HUES6 (cell line): ENCODE data around the gene ROBO2.

Experiments used
- H3K27ac ChIP-seq: 2 replicates; pipeline ENCODE4 v1.7.0; 2013; ENCODE audit warnings: low read depth, mild to moderate bottlenecking, low read length, inconsistent platforms
- H3K27me3 ChIP-seq: 2 replicates; pipeline ENCODE4 v1.6.1; 2013; ENCODE audit warnings: low read length; ENCODE audit not compliant: control insufficient read depth, insufficient read depth
- H3K36me3 ChIP-seq: 2 replicates; pipeline ENCODE4 v1.6.1; 2013; ENCODE audit warnings: low read length; ENCODE audit not compliant: control insufficient read depth, insufficient read depth
- H3K4me1 ChIP-seq: 2 replicates; pipeline ENCODE4 v1.6.1; 2013; ENCODE audit warnings: low read length; ENCODE audit not compliant: control insufficient read depth, insufficient read depth
- H3K4me3 ChIP-seq: 2 replicates; pipeline ENCODE4 v1.5.1; 2013; ENCODE audit warnings: low read depth, low read length
- H3K9ac ChIP-seq: one replicate; pipeline ENCODE4 v1.6.1; 2013; ENCODE audit warnings: mild to moderate bottlenecking, low read length
- H3K9me3 ChIP-seq: 2 replicates; pipeline ENCODE4 v1.6.1; 2013; ENCODE audit warnings: low read depth, low read length; ENCODE audit not compliant: control insufficient read depth, insufficient read depth

Gene ROBO2

DNA sequence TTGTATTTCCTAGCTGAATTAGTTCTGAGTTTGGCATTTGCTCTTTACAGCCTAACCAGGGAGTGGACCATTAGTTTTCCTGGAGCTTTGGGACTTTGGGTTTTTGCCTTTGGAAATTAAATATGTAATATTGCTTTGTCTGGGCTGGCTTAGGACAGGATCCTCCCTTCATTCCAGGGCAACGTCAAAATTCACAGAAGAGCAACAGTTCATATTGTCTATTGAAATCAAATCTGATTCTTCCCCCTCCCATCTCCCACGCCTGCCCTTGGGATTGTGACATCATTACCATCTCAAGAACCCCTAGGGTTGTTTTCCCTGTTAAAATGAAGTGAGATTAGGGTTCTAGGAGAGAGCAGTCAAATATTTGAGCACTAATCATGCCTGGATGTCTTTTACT, 194.1 kb downstream of the ROBO2 start:
- Histone ChIP-seq H3K9me3 (no peaks in the 10 kb centered on the region), H3K4me1 (no peaks in the 10 kb centered on the region; the same call in 1 of the 2 replicates), H3K9ac (no peak overlapping the region), H3K27ac (no peak overlapping the region), H3K36me3 (no peaks in the 10 kb centered on the region), H3K27me3 (no peaks in the 10 kb centered on the region), H3K4me3 (no peak overlapping the region)

DNA sequence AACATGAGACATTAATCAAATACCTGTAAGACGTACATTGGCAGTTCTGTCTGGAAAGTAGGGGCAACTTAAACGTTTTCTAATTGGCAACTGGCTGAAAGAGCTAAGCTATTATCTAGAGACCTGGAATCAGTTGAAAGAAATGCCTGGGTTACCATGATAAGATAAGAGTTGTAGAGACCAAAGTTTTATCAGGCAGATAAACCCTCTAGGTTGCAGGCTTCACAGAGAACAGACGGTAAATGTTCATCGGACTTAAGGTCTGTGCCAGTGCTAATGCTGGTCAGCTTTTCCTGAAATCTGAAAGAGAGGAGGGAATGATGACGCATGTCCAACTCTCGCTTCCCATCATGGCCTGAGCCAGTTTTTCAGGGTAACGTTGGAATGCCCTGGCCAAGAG, 196.2 kb downstream of the ROBO2 start:
- H3K27ac ChIP-seq, result no peak overlapping the region
- no peaks in the 10 kb centered on the region; the same call in 1 of the 2 replicates for H3K4me1 ChIP-seq
- H3K4me3 ChIP-seq, result no peak overlapping the region
- no peaks in the 10 kb centered on the region for H3K27me3 ChIP-seq
- H3K9ac ChIP-seq, result no peak overlapping the region
- H3K36me3 ChIP-seq, result no peaks in the 10 kb centered on the region
- H3K9me3 ChIP-seq, result peaks cover 13% of the 10 kb centered on the region; the same call in 1 of the 2 replicates

DNA sequence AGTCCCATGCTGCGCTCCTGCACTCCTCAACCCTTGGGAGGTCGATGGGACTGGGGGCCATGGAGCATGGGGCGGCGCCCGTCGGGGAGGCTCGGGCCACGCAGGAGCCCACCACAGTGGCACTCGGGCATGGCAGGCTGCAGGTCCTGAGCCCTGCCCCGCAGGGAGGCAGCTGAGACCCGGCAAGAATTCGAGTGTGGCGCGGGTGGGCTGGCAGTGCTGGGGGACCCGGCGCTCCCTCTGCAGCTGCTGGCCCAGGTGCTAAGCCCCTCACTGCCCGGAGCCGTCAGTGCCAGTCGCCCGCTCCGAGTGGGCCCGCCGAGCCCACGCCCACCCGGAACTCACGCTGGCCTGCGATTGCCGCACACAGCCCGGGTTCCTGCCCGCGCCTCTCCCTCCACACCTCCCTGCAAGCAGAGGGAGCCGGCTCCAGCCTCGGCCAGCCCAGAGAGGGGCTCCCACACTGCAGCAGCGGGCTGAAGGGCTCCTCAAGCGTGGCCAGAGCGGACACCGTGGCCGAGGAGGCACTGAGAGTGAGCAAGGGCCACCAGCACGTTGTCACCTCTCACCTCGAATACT, 200.3 kb downstream of the ROBO2 start:
- Histone ChIP-seq H3K4me1 (no peaks in the 10 kb centered on the region; the same call in 1 of the 2 replicates), H3K4me3 (no peak overlapping the region), H3K27me3 (no peaks in the 10 kb centered on the region), H3K27ac (no peak overlapping the region), H3K9me3 (peaks cover 13% of the 10 kb centered on the region; the same call in 1 of the 2 replicates), H3K9ac (no peak overlapping the region), H3K36me3 (no peaks in the 10 kb centered on the region)

DNA sequence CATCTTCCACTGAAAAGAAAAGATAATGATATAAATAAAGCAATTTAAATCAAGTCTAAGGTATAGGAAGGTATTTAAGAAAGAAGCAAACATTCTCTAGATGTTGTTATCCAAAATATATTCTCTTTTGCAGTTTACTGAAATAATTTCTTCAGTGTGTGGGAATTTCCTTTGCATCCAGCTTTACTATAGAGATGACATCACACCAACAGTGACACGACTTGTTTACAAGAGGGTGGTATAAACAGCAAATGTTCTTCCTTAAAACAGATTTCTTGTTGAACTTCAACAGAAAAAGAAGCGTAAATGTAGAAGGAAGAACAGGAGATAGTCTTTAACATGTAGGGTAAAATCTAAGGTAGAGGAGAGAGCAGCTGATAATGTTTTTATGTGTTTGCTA, 202.5 kb downstream of the ROBO2 start:
- H3K4me3 ChIP-seq, result no peak overlapping the region
- no peaks in the 10 kb centered on the region for H3K27me3 ChIP-seq
- no peak overlapping the region for H3K27ac ChIP-seq
- H3K9me3 ChIP-seq, result peaks cover 13% of the 10 kb centered on the region; the same call in 1 of the 2 replicates
- H3K36me3 ChIP-seq, result no peaks in the 10 kb centered on the region
- H3K9ac ChIP-seq, result no peak overlapping the region
- H3K4me1 ChIP-seq, result no peaks in the 10 kb centered on the region

DNA sequence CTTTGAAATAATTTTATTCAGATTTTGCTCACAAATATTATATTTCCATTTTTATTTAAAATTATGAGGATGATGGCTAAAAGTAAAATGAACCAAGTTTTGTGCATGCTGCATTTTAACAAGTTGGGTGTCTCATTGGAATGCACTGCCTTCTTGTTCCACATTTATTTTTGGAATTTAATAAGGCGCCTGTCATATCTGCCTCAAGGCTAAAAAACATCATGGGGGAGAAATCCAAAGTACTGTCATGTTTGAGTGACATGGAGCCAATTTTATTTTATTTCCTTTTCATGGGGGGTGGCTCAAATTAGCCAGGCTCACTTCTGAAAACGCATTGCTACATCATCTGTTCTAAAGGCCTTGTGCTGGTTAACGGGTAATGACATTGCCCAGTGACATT, 205.1 kb downstream of the ROBO2 start:
- H3K9me3 ChIP-seq, result peaks cover 7% of the 10 kb centered on the region; the same call in 1 of the 2 replicates
- H3K4me1 ChIP-seq, result no peaks in the 10 kb centered on the region
- no peaks in the 10 kb centered on the region for H3K27me3 ChIP-seq
- H3K9ac ChIP-seq, result no peak overlapping the region
- H3K27ac ChIP-seq, result no peak overlapping the region
- no peak overlapping the region for H3K4me3 ChIP-seq
- H3K36me3 ChIP-seq, result no peaks in the 10 kb centered on the region

DNA sequence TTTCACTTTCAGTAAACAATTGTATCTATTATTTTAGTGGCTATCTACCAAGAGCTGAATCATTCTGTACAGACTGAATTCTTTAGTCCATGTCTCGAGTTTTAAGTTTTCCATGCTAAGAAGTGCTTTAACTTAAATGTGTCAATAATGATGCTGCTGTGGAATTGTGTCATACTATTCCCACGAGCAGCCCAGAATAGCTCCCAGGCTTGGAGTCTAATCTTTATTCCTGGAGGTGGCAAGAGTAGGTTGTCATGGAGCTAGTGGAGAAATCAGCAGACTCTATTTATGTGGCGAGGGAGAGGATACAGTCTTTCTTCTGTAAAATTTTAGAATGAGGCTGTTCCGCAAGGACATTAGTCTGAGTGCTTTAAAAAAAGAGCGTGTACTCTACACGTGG, 207.2 kb downstream of the ROBO2 start:
- Histone ChIP-seq H3K27me3 (no peaks in the 10 kb centered on the region), H3K4me1 (no peaks in the 10 kb centered on the region), H3K9ac (no peak overlapping the region), H3K9me3 (no peaks in the 10 kb centered on the region), H3K27ac (no peak overlapping the region), H3K36me3 (no peaks in the 10 kb centered on the region), H3K4me3 (no peak overlapping the region)

DNA sequence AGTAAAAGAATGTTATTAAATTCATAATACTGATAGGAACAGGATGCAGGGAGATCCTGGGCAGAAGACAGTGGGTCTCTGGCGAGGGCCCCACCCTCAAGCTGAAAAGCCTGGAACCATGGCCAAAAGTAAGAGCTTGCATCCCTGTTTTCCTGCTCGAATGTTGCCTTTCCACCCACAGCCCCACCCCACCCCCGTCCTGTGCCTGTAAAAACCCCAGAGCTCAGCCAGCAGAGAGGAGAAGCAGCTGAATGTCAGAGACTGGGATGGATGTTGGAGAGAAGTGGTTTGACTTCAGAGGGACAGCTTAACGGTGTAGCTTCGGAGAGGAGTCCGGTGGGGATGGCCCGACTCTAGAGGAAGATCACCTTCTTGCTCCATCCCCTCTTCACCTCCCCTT, 207.9 kb downstream of the ROBO2 start:
- Histone ChIP-seq H3K36me3 (no peaks in the 10 kb centered on the region), H3K27ac (no peak overlapping the region), H3K4me3 (no peak overlapping the region), H3K9ac (no peak overlapping the region), H3K9me3 (no peaks in the 10 kb centered on the region), H3K4me1 (no peaks in the 10 kb centered on the region), H3K27me3 (no peaks in the 10 kb centered on the region)

DNA sequence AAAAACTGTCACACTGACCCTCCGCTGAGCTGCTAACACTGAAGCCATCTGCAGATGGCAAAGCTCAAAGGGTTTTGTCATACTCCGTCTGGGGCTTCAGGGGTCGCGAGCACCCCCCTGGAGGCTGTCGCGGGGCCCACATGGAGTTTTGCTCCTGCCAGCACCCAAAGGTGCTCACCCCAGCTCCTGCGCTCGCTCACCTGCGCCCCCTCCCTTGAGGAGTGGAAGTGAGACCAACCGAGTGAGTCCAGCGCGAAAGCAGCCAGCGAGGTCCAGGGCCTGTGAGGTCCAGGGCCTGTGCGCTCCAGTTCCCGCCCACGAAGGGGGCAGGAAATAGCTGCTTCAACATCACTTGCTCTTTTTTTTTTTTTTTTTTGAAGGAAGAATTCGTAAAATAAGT, 208.5 kb downstream of the ROBO2 start:
- H3K9ac ChIP-seq, result no peak overlapping the region
- no peaks in the 10 kb centered on the region for H3K27me3 ChIP-seq
- no peak overlapping the region for H3K4me3 ChIP-seq
- H3K36me3 ChIP-seq, result no peaks in the 10 kb centered on the region
- no peaks in the 10 kb centered on the region for H3K4me1 ChIP-seq
- no peaks in the 10 kb centered on the region for H3K9me3 ChIP-seq
- H3K27ac ChIP-seq, result no peak overlapping the region

DNA sequence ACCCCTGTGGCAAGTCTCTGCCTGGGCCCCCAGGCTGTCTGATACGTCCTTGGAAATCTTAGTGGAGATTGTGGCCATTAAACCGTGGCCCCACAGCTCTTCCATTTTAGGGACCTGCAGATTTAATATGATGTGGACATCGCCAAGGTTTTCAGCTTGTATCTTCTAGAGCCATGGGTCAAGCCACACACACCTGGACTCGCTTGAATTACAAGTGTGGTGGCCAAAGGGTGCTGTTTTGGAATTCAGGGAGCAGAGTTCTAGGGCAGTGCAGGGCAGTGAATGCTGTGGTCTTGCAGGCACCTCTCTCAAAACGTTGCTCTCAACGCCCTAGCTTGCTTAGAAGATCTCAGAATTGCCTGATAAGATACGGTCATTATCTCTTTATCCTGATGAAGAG, 211.2 kb downstream of the ROBO2 start:
- Histone ChIP-seq H3K36me3 (no peaks in the 10 kb centered on the region), H3K9me3 (no peaks in the 10 kb centered on the region), H3K4me3 (no peak overlapping the region), H3K27me3 (no peaks in the 10 kb centered on the region), H3K9ac (no peak overlapping the region), H3K4me1 (no peaks in the 10 kb centered on the region), H3K27ac (no peak overlapping the region)

DNA sequence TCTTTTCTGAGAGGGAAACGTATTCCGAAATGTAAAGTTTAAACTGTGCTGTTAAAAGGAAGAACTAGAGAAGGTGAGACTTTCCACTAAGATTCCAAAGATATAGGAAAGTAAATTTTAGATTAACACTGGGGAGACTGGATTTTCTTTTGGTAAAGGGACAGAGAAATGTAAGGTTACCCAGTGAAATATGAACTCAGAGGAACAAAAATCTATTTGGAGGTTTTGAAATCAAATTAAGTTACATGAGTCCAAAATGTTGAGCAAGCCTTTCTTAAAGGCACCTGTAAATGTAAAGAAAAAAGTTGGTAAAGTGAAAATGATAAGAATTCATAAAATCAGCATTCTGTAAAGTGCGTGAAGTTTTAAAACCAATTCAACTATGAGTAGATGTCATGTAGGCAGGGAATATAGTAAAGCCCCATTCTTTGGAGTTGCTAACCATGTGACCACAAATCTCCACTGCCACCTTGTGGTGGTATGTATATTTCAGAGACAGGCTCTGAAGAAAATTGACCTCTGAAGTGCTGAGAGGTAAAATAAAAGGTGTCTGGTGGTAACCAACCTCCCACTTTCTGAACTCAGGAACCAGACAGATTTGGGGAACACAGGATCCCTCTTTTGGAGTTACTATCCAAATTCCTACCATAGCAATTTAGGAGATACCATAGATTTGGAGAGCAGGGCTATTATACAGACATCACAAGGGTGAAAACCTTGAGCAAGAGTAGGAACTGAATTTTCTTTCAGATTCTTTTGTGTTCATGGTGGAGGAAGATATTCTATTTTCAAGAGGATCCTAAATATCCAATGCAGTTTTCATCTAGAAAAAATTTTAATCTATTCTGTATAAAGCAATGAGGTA, 215.3 kb downstream of the ROBO2 start:
- Histone ChIP-seq H3K9ac (no peak overlapping the region), H3K27ac (no peak overlapping the region), H3K27me3 (no peaks in the 10 kb centered on the region), H3K9me3 (no peaks in the 10 kb centered on the region), H3K4me3 (no peak overlapping the region), H3K36me3 (no peaks in the 10 kb centered on the region), H3K4me1 (no peaks in the 10 kb centered on the region)
